HL-60 (cell line): Measurements from ENCODE around the gene CTNNA3.

Source experiments
- DNase-seq, 2 experiments: peaks; one replicate each; pipeline ENCODE4 v3.0.0-alpha.2; 2010 to 2020; ENCODE audit warnings: low read depth in 1 of 2, low spot score in 1 of 2
- H3K27ac ChIP-seq: fragments of 250-450 bp; sonication (Bioruptor Pico); replicated peaks from 2 replicates; pipeline ENCODE4 v1.5.1; 2020; ENCODE audit warnings: mild to moderate bottlenecking, moderate library complexity
- H3K27me3 ChIP-seq: fragments of 250-450 bp; sonication (Bioruptor Pico); 2 replicates; pipeline ENCODE4 v1.5.1; 2021; ENCODE audit warnings: mild to moderate bottlenecking, moderate library complexity; ENCODE audit not compliant: insufficient read depth, poor library complexity, severe bottlenecking
- H3K4me3 ChIP-seq: replicated peaks from 2 replicates; pipeline ENCODE4 v1.5.1; 2011; ENCODE audit warnings: mild to moderate bottlenecking, control low read depth, low read length; ENCODE audit not compliant: insufficient read depth
- CTCF ChIP-seq: IDR thresholded peaks from one replicate; pipeline ENCODE4 v1.5.1; 2011; ENCODE audit warnings: low read length, control low read depth, inconsistent platforms; ENCODE audit not compliant: insufficient read depth
- GABPA ChIP-seq: IDR thresholded peaks from 2 replicates; pipeline ENCODE4 v1.6.1; 2012; ENCODE audit warnings: low read depth
- POLR2AphosphoS5 ChIP-seq: IDR thresholded peaks from 2 replicates; pipeline ENCODE4 v1.6.1; 2012; ENCODE audit warnings: low read depth
- SPI1 ChIP-seq: IDR thresholded peaks from 2 replicates; pipeline ENCODE4 v1.6.1; 2012; ENCODE audit warnings: low read depth, mild to moderate bottlenecking, borderline replicate concordance
- TF ChIP-seq, protein P1 (sequence below): IDR thresholded peaks from 2 replicates; pipeline ENCODE4 v1.6.1; 2012; ENCODE audit warnings: low read depth; ENCODE audit not compliant: insufficient replicate concordance

The CTNNA3 gene

DNA sequence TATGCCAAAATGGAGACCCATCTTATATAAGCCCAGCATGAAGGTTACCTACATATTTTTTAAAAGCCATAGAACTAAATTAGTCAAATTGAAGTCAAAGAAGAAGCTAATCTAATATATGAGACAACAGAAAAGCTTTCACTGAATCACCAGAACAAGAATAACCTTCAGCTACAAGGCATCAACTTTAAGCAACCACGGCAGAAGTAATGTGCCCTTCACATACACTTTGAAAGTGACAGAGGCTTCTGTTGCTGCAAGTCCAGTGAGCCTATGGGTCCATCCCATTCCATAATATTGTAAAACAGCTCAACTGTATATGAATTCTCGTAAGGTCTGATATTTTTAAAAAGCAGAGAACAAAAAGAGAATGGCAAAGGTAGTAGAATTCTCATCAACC is 36.5 kb downstream of the CTNNA3 start:
- Histone ChIP-seq H3K4me3 (no peak overlapping the region), H3K27me3 (peaks cover under 1% of the 10 kb centered on the region), H3K27ac (no peak overlapping the region)
- TF ChIP-seq, protein P1, sequence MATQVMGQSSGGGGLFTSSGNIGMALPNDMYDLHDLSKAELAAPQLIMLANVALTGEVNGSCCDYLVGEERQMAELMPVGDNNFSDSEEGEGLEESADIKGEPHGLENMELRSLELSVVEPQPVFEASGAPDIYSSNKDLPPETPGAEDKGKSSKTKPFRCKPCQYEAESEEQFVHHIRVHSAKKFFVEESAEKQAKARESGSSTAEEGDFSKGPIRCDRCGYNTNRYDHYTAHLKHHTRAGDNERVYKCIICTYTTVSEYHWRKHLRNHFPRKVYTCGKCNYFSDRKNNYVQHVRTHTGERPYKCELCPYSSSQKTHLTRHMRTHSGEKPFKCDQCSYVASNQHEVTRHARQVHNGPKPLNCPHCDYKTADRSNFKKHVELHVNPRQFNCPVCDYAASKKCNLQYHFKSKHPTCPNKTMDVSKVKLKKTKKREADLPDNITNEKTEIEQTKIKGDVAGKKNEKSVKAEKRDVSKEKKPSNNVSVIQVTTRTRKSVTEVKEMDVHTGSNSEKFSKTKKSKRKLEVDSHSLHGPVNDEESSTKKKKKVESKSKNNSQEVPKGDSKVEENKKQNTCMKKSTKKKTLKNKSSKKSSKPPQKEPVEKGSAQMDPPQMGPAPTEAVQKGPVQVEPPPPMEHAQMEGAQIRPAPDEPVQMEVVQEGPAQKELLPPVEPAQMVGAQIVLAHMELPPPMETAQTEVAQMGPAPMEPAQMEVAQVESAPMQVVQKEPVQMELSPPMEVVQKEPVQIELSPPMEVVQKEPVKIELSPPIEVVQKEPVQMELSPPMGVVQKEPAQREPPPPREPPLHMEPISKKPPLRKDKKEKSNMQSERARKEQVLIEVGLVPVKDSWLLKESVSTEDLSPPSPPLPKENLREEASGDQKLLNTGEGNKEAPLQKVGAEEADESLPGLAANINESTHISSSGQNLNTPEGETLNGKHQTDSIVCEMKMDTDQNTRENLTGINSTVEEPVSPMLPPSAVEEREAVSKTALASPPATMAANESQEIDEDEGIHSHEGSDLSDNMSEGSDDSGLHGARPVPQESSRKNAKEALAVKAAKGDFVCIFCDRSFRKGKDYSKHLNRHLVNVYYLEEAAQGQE = no peak
- TF ChIP-seq GABPA = no peak
- DNase-seq = no peak

- no peak overlapping the region for H3K4me3 ChIP-seq
- H3K27me3 ChIP-seq = no peaks in the 10 kb centered on the region
- no peak for DNase-seq
- TF ChIP-seq SPI1 (no peak), POLR2AphosphoS5 (no peak), GABPA (no peak), CTCF (no peak)
- TF ChIP-seq, protein P1 = no peak
- no peak overlapping the region for H3K27ac ChIP-seq
These were observed 38.2 kb downstream of the CTNNA3 start for GRCh38 chr10:67657775-67658174.

DNA sequence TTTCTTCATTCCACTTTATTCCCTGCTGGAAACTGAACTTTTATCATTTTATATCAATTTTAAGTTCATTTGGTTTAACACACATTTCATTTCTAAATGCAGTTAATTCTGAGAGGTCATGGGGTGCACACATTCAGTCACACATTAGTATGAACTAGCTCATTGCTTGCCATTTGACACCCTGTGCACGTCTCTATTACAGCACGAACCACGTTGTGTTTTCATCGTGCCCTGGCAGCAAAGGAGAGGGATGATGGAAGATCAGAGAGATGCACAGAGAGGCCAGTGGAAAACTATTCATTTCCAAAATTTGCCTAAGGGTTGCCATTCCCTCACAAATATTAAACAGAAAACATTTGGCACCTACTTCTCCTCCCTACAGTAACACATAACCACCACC is 45.4 kb downstream of the CTNNA3 start:
- TF ChIP-seq POLR2AphosphoS5 (no peak), CTCF (no peak), GABPA (no peak), SPI1 (no peak)
- TF ChIP-seq, protein P1 = no peak
- Histone ChIP-seq H3K4me3 (no peak overlapping the region), H3K27ac (no peak overlapping the region), H3K27me3 (no peaks in the 10 kb centered on the region)
- DNase-seq = no peak
